ENCODE results near the gene HOXB6. TPM values are rescaled to one million over a fixed set of nuclear protein-coding genes. Genes with fewer than 3 reads are reported as not detected.

The HOXB6 gene
- total RNA-seq, 1 experiment from 2014 or later = 64.8 TPM

DNA sequence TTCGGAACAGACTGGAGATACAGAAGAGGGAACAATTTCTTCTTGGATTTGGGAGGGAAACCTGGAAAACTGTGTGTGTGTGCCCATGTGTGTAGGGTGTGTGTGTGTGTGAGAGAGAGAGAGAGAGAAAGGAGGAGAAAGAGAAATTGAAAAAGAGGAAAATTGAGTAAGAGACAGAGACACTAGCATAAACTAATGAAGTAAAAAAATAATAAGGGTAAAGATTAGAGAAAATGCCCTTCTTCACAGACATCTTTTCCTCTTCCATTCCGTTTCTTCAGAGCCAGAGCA, 46.0 kb downstream of the HOXB6 start:
- H3K4me3 ChIP-seq (replicated peaks in 1 of 2; ENCODE audit: low read depth in 1 of 2, low read length in 2 of 2) = no peak overlapping the region
- intact Hi-C loops (cut with micrococcal nuclease) = no loop called here
- CTCF ChIA-PET = no interaction called here

DNA sequence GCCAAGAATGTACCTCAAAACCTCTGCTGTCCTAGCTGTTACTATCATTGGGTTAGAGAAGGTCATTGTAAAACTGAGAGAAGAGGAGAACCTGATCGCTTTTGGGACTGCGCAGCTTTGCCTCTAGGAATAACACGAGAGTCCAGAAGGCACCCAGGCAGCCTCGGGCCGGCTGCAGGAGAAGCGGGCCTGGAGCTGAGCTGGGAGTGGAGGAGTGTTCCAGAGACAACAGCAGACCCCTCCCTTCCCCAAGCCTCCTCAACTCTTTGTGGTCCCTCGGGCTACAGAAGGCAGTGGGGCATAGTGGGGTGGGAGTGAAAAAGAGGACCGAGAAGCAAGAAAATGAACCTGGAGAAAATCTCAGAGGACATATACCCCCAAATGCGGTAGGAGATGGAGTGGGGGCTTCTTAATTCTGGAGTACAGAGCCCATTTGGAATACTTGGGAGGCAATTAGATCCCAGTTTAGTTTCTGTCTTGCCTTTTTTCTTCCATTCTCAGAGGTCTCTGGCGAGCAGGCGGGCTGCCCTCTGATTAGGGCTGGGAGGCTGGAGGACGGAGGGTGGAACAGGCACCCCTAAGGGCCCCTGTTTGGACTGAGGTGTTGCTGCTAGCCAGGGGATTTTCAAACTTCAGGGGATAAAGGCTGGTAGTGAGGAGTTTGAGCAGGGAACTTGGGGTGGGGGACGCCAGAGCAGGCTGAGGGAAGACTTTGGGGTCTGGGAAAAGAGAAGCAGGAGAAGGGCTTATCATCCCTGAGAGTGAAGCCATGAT, 46.5 kb downstream of the HOXB6 start:
- BruUV-seq (replicated peaks) = no TSS peak
- H3K27me3 ChIP-seq (ENCODE audit: insufficient read depth, low read length) = no peaks in the 10 kb centered on the region
- POLR2A ChIA-PET = no interaction called here

More for the DNA sequence above, 46.0 kb downstream of the HOXB6 start:
- DNase-seq (ENCODE audit: low read depth, low spot score) = no peak
- Histone ChIP-seq H3K36me3 (ENCODE audit: control insufficient read depth in 1 of 2, insufficient read depth in 2 of 2, low read length in 2 of 2) (no peaks in the 10 kb centered on the region), H4K20me1 (ENCODE audit: insufficient read depth) (no peaks in the 10 kb centered on the region), H2AFZ (ENCODE audit: low read depth, low read length, poor library complexity, severe bottlenecking) (no peak overlapping the region), H3K9me2 (ENCODE audit: insufficient read depth) (no peaks in the 10 kb centered on the region), H3K27me3 (ENCODE audit: insufficient read depth, low read length) (no peaks in the 10 kb centered on the region), H3K79me2 (ENCODE audit: insufficient read depth, low read length) (no peaks in the 10 kb centered on the region; the same call in 1 of the 2 replicates), H3K9me3 (ENCODE audit: control insufficient read depth in 1 of 2, insufficient read depth in 1 of 2, low read depth in 1 of 2, low read length in 2 of 2) (no peaks in the 10 kb centered on the region), H3K4me1 (ENCODE audit: control insufficient read depth in 1 of 2, insufficient read depth in 2 of 2, low read length in 2 of 2) (peaks cover 0 to 4% of the 10 kb centered on the region in 2 experiments; a peak in 1 of 4 replicates), H3K9ac (ENCODE audit: low read length) (no peak overlapping the region), H3K4me2 (ENCODE audit: low read length) (no peak overlapping the region), H3K27ac (ENCODE audit: low read depth, low read length) (no peak overlapping the region)
- TF ChIP-seq ZFX (IDR thresholded peaks at IDR 0.05) = no peak
- TF ChIP-seq, protein P1, sequence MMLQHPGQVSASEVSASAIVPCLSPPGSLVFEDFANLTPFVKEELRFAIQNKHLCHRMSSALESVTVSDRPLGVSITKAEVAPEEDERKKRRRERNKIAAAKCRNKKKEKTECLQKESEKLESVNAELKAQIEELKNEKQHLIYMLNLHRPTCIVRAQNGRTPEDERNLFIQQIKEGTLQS (IDR thresholded peaks at IDR 0.05) = no peak
- no peak for TF ChIP-seq ZNF274 (IDR thresholded peaks at IDR 0.05; ENCODE audit: low read depth, low read length)
- no peak for TF ChIP-seq SIN3A (IDR thresholded peaks at IDR 0.05; ENCODE audit: low read depth)
- TF ChIP-seq, protein P2, sequence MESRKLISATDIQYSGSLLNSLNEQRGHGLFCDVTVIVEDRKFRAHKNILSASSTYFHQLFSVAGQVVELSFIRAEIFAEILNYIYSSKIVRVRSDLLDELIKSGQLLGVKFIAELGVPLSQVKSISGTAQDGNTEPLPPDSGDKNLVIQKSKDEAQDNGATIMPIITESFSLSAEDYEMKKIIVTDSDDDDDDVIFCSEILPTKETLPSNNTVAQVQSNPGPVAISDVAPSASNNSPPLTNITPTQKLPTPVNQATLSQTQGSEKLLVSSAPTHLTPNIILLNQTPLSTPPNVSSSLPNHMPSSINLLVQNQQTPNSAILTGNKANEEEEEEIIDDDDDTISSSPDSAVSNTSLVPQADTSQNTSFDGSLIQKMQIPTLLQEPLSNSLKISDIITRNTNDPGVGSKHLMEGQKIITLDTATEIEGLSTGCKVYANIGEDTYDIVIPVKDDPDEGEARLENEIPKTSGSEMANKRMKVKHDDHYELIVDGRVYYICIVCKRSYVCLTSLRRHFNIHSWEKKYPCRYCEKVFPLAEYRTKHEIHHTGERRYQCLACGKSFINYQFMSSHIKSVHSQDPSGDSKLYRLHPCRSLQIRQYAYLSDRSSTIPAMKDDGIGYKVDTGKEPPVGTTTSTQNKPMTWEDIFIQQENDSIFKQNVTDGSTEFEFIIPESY (IDR thresholded peaks at IDR 0.05; ENCODE audit: extremely low read depth, insufficient replicate concordance, low read length) = no peak
- no peak for TF ChIP-seq EZH2phosphoT487 (IDR thresholded peaks at IDR 0.05; ENCODE audit: borderline replicate concordance)
- TF ChIP-seq FOSL1 (IDR thresholded peaks at IDR 0.05; ENCODE audit: low read depth) = no peak
- no TSS peak for BruUV-seq (replicated peaks)
- POLR2A ChIA-PET = no interaction called here
- RAD21 ChIA-PET (ENCODE audit: low non-redundant PET in 1 of 2, low total read pairs in 2 of 2, uncharacterized antibody in 2 of 2, unreplicated experiment in 2 of 2) = no interaction called here
- no peak for ATAC-seq

More for the DNA sequence above, 46.5 kb downstream of the HOXB6 start:
- Histone ChIP-seq H3K9ac (ENCODE audit: low read length) (no peak overlapping the region), H3K36me3 (ENCODE audit: control insufficient read depth in 1 of 2, insufficient read depth in 2 of 2, low read length in 2 of 2) (no peaks in the 10 kb centered on the region), H3K9me3 (ENCODE audit: control insufficient read depth in 1 of 2, insufficient read depth in 1 of 2, low read depth in 1 of 2, low read length in 2 of 2) (no peaks in the 10 kb centered on the region), H3K79me2 (ENCODE audit: insufficient read depth, low read length) (no peaks in the 10 kb centered on the region; the same call in 1 of the 2 replicates), H4K20me1 (ENCODE audit: insufficient read depth) (no peaks in the 10 kb centered on the region), H2AFZ (ENCODE audit: low read depth, low read length, poor library complexity, severe bottlenecking) (no peak overlapping the region), H3K4me1 (ENCODE audit: control insufficient read depth in 1 of 2, insufficient read depth in 2 of 2, low read length in 2 of 2) (peaks cover 0 to 4% of the 10 kb centered on the region in 2 experiments; a peak in 1 of 4 replicates), H3K4me2 (ENCODE audit: low read length) (no peak overlapping the region), H3K9me2 (ENCODE audit: insufficient read depth) (no peaks in the 10 kb centered on the region), H3K4me3 (replicated peaks in 1 of 2; ENCODE audit: low read depth in 1 of 2, low read length in 2 of 2) (no peak overlapping the region), H3K27ac (ENCODE audit: low read depth, low read length) (no peak overlapping the region)
- TF ChIP-seq ZFX (IDR thresholded peaks at IDR 0.05) (no peak), POLR2AphosphoS5 (IDR thresholded peaks at IDR 0.05; ENCODE audit: low read depth, low read length) (no peak)
- RAD21 ChIA-PET (ENCODE audit: low non-redundant PET in 1 of 2, low total read pairs in 2 of 2, uncharacterized antibody in 2 of 2, unreplicated experiment in 2 of 2) = no interaction called here
- DNase-seq (ENCODE audit: low read depth, low spot score) (no peak), ATAC-seq (no peak)
- intact Hi-C loops (cut with micrococcal nuclease) = no loop called here
- CTCF ChIA-PET = no interaction called here
